K562 (cell line): ENCODE data around the gene TRAF5. TPM values are rescaled to one million over a fixed set of nuclear protein-coding genes. Genes with fewer than 3 reads are reported as not detected.

Experiments used
- ARNT ChIP-seq, 2 experiments: fragments of 450-650 bp; IDR thresholded peaks; 2 replicates each; pipeline ENCODE4 v1.6.1; 2016; ENCODE audit warnings: mild to moderate bottlenecking in 1 of 2
- CBX5 ChIP-seq: IDR thresholded peaks from 2 replicates; pipeline ENCODE4 v1.6.1; 2014; ENCODE audit warnings: low read depth, borderline replicate concordance
- E2F3 ChIP-seq: fragments of 250-450 bp; sonication (Bioruptor Pico); IDR thresholded peaks from 2 replicates; pipeline ENCODE4 v1.4.0; 2020; ENCODE audit warnings: mild to moderate bottlenecking
- ESRRB ChIP-seq: fragments of 250-450 bp; sonication (Bioruptor Pico); IDR thresholded peaks from 2 replicates; pipeline ENCODE4 v1.5.0; 2020; ENCODE audit warnings: mild to moderate bottlenecking, moderate library complexity, borderline replicate concordance
- FOSL1 ChIP-seq: fragments of 200-800 bp; sonication (Bioruptor generic); conservative IDR thresholded peaks from 2 replicates; pipeline ENCODE4 v1.6.1; 2016; ENCODE audit warnings: missing genetic modification characterization, missing compliant biosample characterization
- FOXJ3 ChIP-seq: sonication (generic); formaldehyde crosslinking; IDR thresholded peaks from 2 replicates; pipeline ENCODE4 v1.4.0; 2020; ENCODE audit warnings: mild to moderate bottlenecking, missing genetic modification reagents
- FOXP4 ChIP-seq: sonication (generic); formaldehyde crosslinking; IDR thresholded peaks from 2 replicates; pipeline ENCODE4 v1.8.0; 2022; ENCODE audit warnings: mild to moderate bottlenecking, missing genetic modification reagents, borderline replicate concordance
- GABPB2 ChIP-seq: fragments of 250-450 bp; sonication (Bioruptor Pico); conservative IDR thresholded peaks from 2 replicates; pipeline ENCODE4 v1.5.1; 2021; ENCODE audit warnings: mild to moderate bottlenecking
- HNRNPH1 ChIP-seq: fragments of 200-400 bp; formaldehyde crosslinking; optimal IDR thresholded peaks from 2 replicates; pipeline ENCODE3; 2017; ENCODE audit warnings: low read depth, mild to moderate bottlenecking, low read length, moderate library complexity
- JUND ChIP-seq, 2 experiments: IDR thresholded peaks; 2 replicates in 1 of 2; 3 replicates in 1 of 2; pipeline ENCODE4 v1.6.1; 2011; ENCODE audit warnings: borderline replicate concordance in 2 of 2, low read depth in 2 of 2, low read length in 2 of 2, improper control_type of control experiment in 1 of 2, missing biosample characterization in 1 of 2, missing genetic modification characterization in 1 of 2, missing genetic modification reagents in 1 of 2
- KLF1 ChIP-seq: fragments of 450-650 bp; IDR thresholded peaks from 2 replicates; pipeline ENCODE4 v1.6.1; 2016; ENCODE audit warnings: missing genetic modification characterization, missing compliant biosample characterization
- KLF13 ChIP-seq: fragments of 450-650 bp; IDR thresholded peaks from 2 replicates; pipeline ENCODE4 v1.6.1; 2016; ENCODE audit warnings: missing genetic modification characterization, low read depth, mild to moderate bottlenecking, missing compliant biosample characterization, moderate library complexity, borderline replicate concordance
- NR0B1 ChIP-seq: fragments of 450-650 bp; IDR thresholded peaks from one replicate; pipeline ENCODE4 v1.6.1; 2018; ENCODE audit warnings: mild to moderate bottlenecking, moderate library complexity; ENCODE audit not compliant: partially characterized antibody
- PPARD ChIP-seq: fragments of 250-450 bp; sonication (Bioruptor Pico); IDR thresholded peaks from 2 replicates; pipeline ENCODE4 v1.8.0; 2022; ENCODE audit warnings: inconsistent platforms, mild to moderate bottlenecking, moderate library complexity
- PREB ChIP-seq: sonication (generic); formaldehyde crosslinking; IDR thresholded peaks from 2 replicates; pipeline ENCODE4 v1.8.1; 2023; ENCODE audit warnings: mild to moderate bottlenecking, missing genetic modification reagents
- PURB ChIP-seq: sonication (generic); formaldehyde crosslinking; IDR thresholded peaks from 2 replicates; pipeline ENCODE4 v1.9.0; 2021; ENCODE audit warnings: low read depth, mild to moderate bottlenecking, missing genetic modification reagents
- SMARCA4 ChIP-seq: fragments of 450-650 bp; IDR thresholded peaks from 2 replicates; pipeline ENCODE4 v1.6.1; 2016
- ZNF165 ChIP-seq: fragments of 250-450 bp; sonication (Bioruptor Pico); IDR thresholded peaks from 2 replicates; pipeline ENCODE4 v1.4.0; 2020; ENCODE audit warnings: borderline replicate concordance
- ZNF175 ChIP-seq: fragments of 200-800 bp; sonication (Bioruptor generic); IDR thresholded peaks from 2 replicates; pipeline ENCODE4 v1.6.1; 2016; ENCODE audit warnings: low read depth, mild to moderate bottlenecking, missing genetic modification characterization, missing compliant biosample characterization
- polyA plus RNA-seq, 8 experiments: library from polyadenylated mRNA; depleted of rRNA in 4 of 8; stranded (reverse) in 5 of 8; unstranded in 3 of 8; fragments of >200 nt; fragmentation: Nextera tagmentation in 2 of 8; fragmentation: Illumina TruSeq in 1 of 8; extraction: Ambion mirVana in 2 of 8; extraction: Trizol in 1 of 8; gene quantifications; 2 replicates each; pipeline versions ENCODE4 v1.2.1 to v1.2.3, GENCODE V29; 2011 to 2014; ENCODE audit warnings: inconsistent platforms in 1 of 8, missing spikeins in 1 of 8
- total RNA-seq, 7 experiments: library from RNA; depleted of rRNA in 6 of 7; stranded (reverse); fragments of >200 nt in 6 of 7; fragmentation: Illumina TruSeq in 2 of 7; extraction: Trizol in 2 of 7; gene quantifications; 2 replicates each; pipeline versions ENCODE4 v1.2.1 to v1.2.3, GENCODE V29; 2011 to 2021; ENCODE audit warnings: low replicate concordance in 1 of 7
- TF ChIP-seq, protein P1 (sequence below): fragments of 450-650 bp; formaldehyde crosslinking; IDR thresholded peaks from 2 replicates; pipeline ENCODE4 v1.4.0; 2020; ENCODE audit warnings: mild to moderate bottlenecking
- TF ChIP-seq, protein P2 (sequence below), 2 experiments: fragments of 450-650 bp in 1 of 2; sonication (generic) in 1 of 2; formaldehyde crosslinking in 1 of 2; IDR thresholded peaks in 1 of 2; conservative IDR thresholded peaks in 1 of 2; 2 replicates each; pipeline versions ENCODE4 v1.6.1 to v1.8.1; 2016 to 2023; ENCODE audit warnings: mild to moderate bottlenecking in 2 of 2, moderate library complexity in 2 of 2, inconsistent platforms in 1 of 2, missing genetic modification reagents in 1 of 2

TRAF5 gene
- total and polyA plus RNA-seq, 9 of the 15 experiments (the other 6 are each of a cell fraction or from before 2014, with no cell fraction given) = 2.0 to 9.3 (median 5.3) TPM

DNA sequence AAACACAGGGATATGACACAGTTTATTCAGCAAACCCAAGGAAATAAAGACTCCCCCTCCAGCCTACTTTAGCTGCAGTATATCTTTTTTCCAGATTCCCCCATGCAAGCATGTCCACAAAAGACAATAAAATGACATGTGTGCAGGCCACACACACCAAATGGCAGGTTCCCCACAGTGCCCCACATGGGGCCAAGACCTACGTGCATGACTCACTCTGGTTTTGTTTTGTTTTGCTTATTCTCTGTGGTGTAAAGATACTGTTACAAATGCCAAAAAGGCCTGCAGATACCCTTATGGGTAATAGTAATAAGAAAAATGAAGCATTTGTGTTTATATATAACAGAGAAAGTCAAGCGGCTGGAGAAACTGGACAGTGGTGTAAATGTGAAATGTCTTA, 93.8 kb downstream of the TRAF5 start (continued):
- TF ChIP-seq ARNT (IDR thresholded peaks at IDR 0.05) (no peak), SMARCA4 (no peak), NR0B1 (no peak), PREB (CRISPR knock-in tag) (no peak), HNRNPH1 (no peak), ZNF165 (CRISPR knock-in tag) (no peak), PURB (CRISPR knock-in tag) (no peak), JUND (IDR thresholded peaks at IDR 0.05; ENCODE audit: borderline replicate concordance, low read depth, low read length) (peak; percentile 72), JUND (tag; IDR thresholded peaks at IDR 0.05; ENCODE audit: borderline replicate concordance, low read depth, low read length) (peak; percentile 52; the same call in 2 of the 3 replicates), FOXP4 (CRISPR knock-in tag) (no peak), KLF13 (tag) (no peak), E2F3 (CRISPR knock-in tag) (no peak), ESRRB (CRISPR knock-in tag) (no peak), FOSL1 (tag) (peak; percentile 72), FOXJ3 (CRISPR knock-in tag) (no peak), PPARD (CRISPR knock-in tag) (no peak), GABPB2 (no peak), KLF1 (no peak), CBX5 (no peak), ZNF175 (CRISPR knock-in tag) (no peak)
- TF ChIP-seq, protein P1, sequence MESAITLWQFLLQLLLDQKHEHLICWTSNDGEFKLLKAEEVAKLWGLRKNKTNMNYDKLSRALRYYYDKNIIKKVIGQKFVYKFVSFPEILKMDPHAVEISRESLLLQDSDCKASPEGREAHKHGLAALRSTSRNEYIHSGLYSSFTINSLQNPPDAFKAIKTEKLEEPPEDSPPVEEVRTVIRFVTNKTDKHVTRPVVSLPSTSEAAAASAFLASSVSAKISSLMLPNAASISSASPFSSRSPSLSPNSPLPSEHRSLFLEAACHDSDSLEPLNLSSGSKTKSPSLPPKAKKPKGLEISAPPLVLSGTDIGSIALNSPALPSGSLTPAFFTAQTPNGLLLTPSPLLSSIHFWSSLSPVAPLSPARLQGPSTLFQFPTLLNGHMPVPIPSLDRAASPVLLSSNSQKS (CRISPR knock-in tag) = no peak
- TF ChIP-seq, protein P2, sequence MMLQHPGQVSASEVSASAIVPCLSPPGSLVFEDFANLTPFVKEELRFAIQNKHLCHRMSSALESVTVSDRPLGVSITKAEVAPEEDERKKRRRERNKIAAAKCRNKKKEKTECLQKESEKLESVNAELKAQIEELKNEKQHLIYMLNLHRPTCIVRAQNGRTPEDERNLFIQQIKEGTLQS (IDR thresholded peaks at IDR 0.05) = peak; percentile 8; the same call in 1 of the 2 replicates
- TF ChIP-seq, protein P2 (CRISPR knock-in tag; conservative IDR thresholded peaks at IDR 0.05) = no peak
